NT2/D1 (cell line): ENCODE data around the gene EOLA2.
"Not testable (repeated sequence)": the region's sequence is repeated elsewhere in the genome, so short reads cannot be mapped to it uniquely, and the experiment has no call there.

Experiments used
- DNase-seq: peaks from one replicate; pipeline ENCODE4 v3.0.0-alpha.2; 2011; ENCODE audit warnings: low read depth, low spot score
- H3K27me3 ChIP-seq: 2 replicates; pipeline ENCODE4 v1.6.0; 2011; ENCODE audit warnings: mild to moderate bottlenecking; ENCODE audit not compliant: insufficient read length, insufficient read depth
- H3K36me3 ChIP-seq: 2 replicates; pipeline ENCODE4 v1.6.1; 2011; ENCODE audit warnings: mild to moderate bottlenecking, low read length, mixed read lengths; ENCODE audit not compliant: insufficient read depth, insufficient read length
- H3K4me1 ChIP-seq: 2 replicates; pipeline ENCODE4 v1.5.1; 2011; ENCODE audit not compliant: insufficient read depth, insufficient read length
- H3K4me3 ChIP-seq: 2 replicates; pipeline ENCODE4 v1.5.1; 2011; ENCODE audit warnings: low read depth; ENCODE audit not compliant: insufficient read length
- H3K9ac ChIP-seq: 2 replicates; pipeline ENCODE4 v1.6.0; 2011; ENCODE audit warnings: low read depth; ENCODE audit not compliant: insufficient read length
- H3K9me3 ChIP-seq: 2 replicates; pipeline ENCODE4 v1.5.1; 2011; ENCODE audit warnings: mild to moderate bottlenecking, low read length; ENCODE audit not compliant: insufficient read depth
- SUZ12 ChIP-seq: IDR thresholded peaks from 2 replicates; pipeline ENCODE4 v1.6.1; 2011; ENCODE audit not compliant: insufficient read length, insufficient read depth; ENCODE audit errors: extremely low read depth
- YY1 ChIP-seq: IDR thresholded peaks from 2 replicates; pipeline ENCODE4 v1.6.1; 2011; ENCODE audit not compliant: insufficient read length, insufficient read depth
- ZNF274 ChIP-seq: IDR thresholded peaks from 2 replicates; pipeline ENCODE4 v1.6.1; 2011; ENCODE audit warnings: mild to moderate bottlenecking, low read depth, low read length

EOLA2 gene

DNA sequence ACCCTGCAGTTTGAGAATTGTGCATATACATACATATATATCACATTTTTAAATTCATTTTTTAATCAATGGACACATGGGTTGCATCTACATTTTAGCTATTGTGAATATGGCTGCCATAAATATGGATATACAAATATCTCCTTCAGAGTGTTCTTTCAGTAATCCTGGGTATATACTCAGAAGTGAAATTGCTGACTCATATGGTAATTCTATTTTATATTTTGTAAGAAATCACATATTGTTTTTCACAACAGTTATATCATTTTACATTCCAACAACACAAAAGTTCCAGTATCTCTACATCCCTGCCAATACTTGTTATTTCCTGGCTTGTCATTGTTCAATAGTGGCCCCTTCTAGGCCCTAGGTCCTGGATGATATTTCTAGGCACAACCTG, 29.6 kb downstream of the EOLA2 start:
- Histone ChIP-seq H3K9ac (no peak overlapping the region), H3K9me3 (no peaks in the 10 kb centered on the region), H3K4me3 (no peak overlapping the region), H3K4me1 (no peaks in the 10 kb centered on the region), H3K27me3 (no peaks in the 10 kb centered on the region), H3K36me3 (no peaks in the 10 kb centered on the region)
- no peak for DNase-seq
- TF ChIP-seq ZNF274 (no peak), SUZ12 (no peak), YY1 (no peak)

DNA sequence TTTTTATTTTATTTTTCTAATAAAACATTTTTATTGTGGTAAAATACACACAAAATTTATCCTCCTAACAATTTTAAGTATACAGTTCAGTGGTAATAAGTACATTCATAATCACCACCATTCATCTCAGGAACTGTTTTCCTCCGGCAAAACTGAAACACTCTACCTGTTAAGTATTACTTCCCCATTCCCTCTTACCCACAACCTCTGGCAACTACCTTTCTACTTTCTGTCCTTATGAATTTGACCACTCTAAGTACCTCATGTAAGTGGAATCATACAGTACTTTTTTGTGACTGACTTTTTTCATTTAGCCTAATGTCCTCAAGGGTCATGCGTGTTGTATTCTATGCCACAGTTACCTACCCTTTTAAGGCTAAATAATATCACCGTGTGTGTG, 30.0 kb downstream of the EOLA2 start:
- H3K27me3 ChIP-seq, result no peaks in the 10 kb centered on the region
- no peak overlapping the region for H3K4me3 ChIP-seq
- no peaks in the 10 kb centered on the region for H3K9me3 ChIP-seq
- DNase-seq, result no peak
- no peaks in the 10 kb centered on the region for H3K36me3 ChIP-seq
- no peaks in the 10 kb centered on the region for H3K4me1 ChIP-seq
- TF ChIP-seq ZNF274 (no peak), SUZ12 (no peak), YY1 (no peak)
- no peak overlapping the region for H3K9ac ChIP-seq

DNA sequence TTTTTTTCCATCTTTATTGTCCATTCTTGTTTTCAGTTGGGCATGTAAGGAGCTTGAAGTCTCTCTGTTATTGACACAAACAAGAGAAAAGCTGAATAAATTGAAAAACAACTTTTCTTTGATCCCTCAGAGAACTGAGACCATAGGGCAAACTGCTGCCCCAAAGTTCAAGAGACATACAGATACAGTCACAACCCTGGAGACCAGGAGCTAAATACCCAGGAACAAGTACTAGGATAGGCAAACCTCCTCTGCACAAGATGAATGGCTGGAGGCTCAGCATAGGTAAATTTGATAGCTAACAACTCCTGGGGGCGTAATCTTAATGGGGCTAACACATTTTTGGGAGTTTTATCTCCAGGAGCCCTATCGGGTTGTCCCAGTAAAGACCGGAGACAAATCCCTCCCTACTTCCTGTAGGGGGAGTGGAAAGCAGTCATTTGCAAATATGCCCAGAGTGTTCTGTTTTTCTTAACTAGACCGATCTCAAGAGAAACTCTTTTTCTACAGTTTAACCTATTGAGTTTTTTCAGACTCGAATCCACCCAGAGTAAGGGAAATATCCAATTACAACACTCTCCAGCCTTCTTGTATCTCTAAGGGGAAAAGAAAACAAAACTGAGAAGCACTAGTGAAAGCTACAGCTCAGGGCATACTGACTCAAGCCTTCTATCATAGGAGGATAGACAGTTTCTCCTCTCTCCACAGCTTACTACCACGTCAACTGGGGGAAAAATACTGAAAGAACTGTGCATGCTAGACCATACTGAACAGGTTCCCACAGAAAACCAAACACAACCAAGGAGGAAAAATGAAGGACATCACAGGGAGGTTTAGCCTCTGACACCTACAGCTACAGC, 34.2 kb downstream of the EOLA2 start:
- TF ChIP-seq SUZ12 (no peak), ZNF274 (no peak)
- H3K27me3 ChIP-seq, result no peaks in the 10 kb centered on the region
- no peak overlapping the region for H3K9ac ChIP-seq
- no peaks in the 10 kb centered on the region for H3K9me3 ChIP-seq
- no peak overlapping the region for H3K4me3 ChIP-seq
- H3K4me1 ChIP-seq, result no peaks in the 10 kb centered on the region
- no peak for DNase-seq
- no peaks in the 10 kb centered on the region for H3K36me3 ChIP-seq

DNA sequence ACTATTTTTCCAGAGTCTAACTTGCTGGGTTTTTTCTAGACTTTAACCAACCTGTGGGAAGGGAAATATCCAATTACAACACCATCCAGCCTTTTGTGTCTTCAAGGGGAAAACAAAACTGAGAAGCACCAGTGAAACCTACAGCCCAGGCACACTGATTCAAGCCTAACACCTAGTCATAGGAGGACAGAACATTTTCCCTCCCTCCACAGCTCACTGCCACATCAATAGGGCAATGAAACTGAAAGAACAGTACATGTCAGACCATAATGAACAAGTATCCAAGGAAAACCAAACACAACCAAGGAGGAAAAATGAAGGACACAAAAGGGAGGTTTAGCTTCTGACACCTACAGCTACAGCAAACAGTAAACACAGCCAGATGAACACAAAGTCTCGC, 39.7 kb downstream of the EOLA2 start:
- H3K36me3 ChIP-seq, result no peaks in the 10 kb centered on the region
- no peak for DNase-seq
- no peak overlapping the region for H3K9ac ChIP-seq
- no peaks in the 10 kb centered on the region for H3K9me3 ChIP-seq
- no peaks in the 10 kb centered on the region for H3K27me3 ChIP-seq
- no peak overlapping the region for H3K4me3 ChIP-seq
- no peaks in the 10 kb centered on the region for H3K4me1 ChIP-seq
- no peak for TF ChIP-seq ZNF274
- TF ChIP-seq SUZ12, result no peak
- no peak for TF ChIP-seq YY1

DNA sequence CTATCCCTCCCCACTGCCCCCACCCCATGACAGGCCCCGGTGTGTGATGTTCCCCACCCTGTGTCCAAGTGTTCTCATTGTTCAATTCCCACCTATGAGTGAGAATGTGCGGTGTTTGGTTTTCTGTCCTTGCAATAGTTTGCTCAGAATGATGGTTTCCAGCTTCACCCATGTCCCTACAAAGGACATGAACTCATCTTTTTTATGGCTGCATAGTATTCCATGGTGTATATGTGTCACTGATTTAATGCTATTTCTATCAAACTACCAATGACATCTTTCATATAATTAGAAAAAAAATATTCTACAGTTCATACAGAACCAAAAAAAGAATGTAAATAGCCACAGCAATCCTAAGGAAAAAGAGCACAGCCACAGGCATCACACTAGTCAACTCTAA, 47.5 kb downstream of the EOLA2 start:
- not testable (repeated sequence) for H3K27me3 ChIP-seq, H3K36me3 ChIP-seq, H3K4me3 ChIP-seq, DNase-seq, H3K9ac ChIP-seq, H3K9me3 ChIP-seq, H3K4me1 ChIP-seq
